Superior temporal gyrus (tissue), 1 donor: ENCODE data around the gene TSPAN9.

Experiments
- DNase-seq: peaks from one replicate; pipeline ENCODE4 v3.0.0-alpha.2; 2016; ENCODE audit errors: extremely low spot score

TSPAN9 gene

GRCh38 chr12:3123729-3124128 is 46.5 kb downstream of the TSPAN9 start:
- no peak for DNase-seq

GRCh38 chr12:3124917-3125316 is 47.7 kb downstream of the TSPAN9 start:
- no peak for DNase-seq

GRCh38 chr12:3125674-3126073 is 48.5 kb downstream of the TSPAN9 start:
- peak; percentile 71 for DNase-seq

- no peak for DNase-seq
These were observed 50.7 kb downstream of the TSPAN9 start for GRCh38 chr12:3127832-3128231.

- DNase-seq, result no peak
These were observed 51.5 kb downstream of the TSPAN9 start for GRCh38 chr12:3128498-3129293.

- no peak for DNase-seq
These were observed 52.3 kb downstream of the TSPAN9 start for GRCh38 chr12:3129301-3130056.

GRCh38 chr12:3130057-3130830 is 53.1 kb downstream of the TSPAN9 start:
- peak; percentile 35 for DNase-seq

- no peak for DNase-seq
These were observed 54.0 kb downstream of the TSPAN9 start for GRCh38 chr12:3131129-3131528.

- DNase-seq, result no peak
These were observed 55.6 kb downstream of the TSPAN9 start for GRCh38 chr12:3132636-3133404.

- no peak for DNase-seq
These were observed 56.2 kb downstream of the TSPAN9 start for GRCh38 chr12:3133405-3133783.

GRCh38 chr12:3134126-3134525 is 56.9 kb downstream of the TSPAN9 start:
- DNase-seq, result no peak

GRCh38 chr12:3134526-3135135 is 57.5 kb downstream of the TSPAN9 start:
- DNase-seq, result no peak

- peak; percentile 85 for DNase-seq
These were observed 58.6 kb downstream of the TSPAN9 start for GRCh38 chr12:3135522-3136461.

- no peak for DNase-seq
These were observed 59.6 kb downstream of the TSPAN9 start for GRCh38 chr12:3136641-3137267.

GRCh38 chr12:3137268-3137781 is 60.1 kb downstream of the TSPAN9 start:
- no peak for DNase-seq

- DNase-seq, result no peak
These were observed 60.8 kb downstream of the TSPAN9 start for GRCh38 chr12:3137814-3138445.

GRCh38 chr12:3138941-3139511 is 61.8 kb downstream of the TSPAN9 start:
- DNase-seq, result no peak

GRCh38 chr12:3139760-3140159 is 62.6 kb downstream of the TSPAN9 start:
- no peak for DNase-seq
